ENCODE measurements around the gene CDK14.

The CDK14 gene

DNA sequence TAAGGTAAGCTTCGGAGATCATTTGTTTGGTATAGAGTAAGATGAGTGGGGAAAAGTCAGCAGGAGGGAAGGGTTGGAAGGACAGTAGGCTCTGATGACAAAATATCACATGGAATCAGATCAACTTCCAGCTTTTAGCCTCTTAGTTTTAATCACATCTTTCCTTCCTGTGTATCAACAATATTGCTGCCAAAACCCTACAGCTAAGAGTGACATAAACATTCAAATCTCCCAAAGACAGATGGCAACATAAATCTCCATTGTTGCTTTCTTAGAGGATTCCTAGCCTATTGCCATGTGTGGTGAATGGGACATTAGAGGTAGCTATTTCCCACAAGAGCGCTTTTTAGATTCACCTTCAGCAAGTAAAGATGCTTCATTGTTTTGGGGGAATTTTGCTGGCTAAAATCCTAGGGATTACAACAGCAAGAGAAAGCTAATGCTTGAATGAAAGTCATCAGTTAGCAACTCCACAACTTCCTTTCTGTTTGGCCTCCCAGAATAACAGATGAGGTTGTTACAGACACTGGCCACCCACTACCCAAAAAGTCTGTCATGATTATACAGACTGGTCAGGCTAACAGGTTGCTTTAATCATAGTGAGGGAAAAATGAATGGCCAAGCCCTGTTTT is 632.9 kb downstream of the CDK14 start:
- no peak for DNase-seq (ENCODE audit: low spot score)

DNA sequence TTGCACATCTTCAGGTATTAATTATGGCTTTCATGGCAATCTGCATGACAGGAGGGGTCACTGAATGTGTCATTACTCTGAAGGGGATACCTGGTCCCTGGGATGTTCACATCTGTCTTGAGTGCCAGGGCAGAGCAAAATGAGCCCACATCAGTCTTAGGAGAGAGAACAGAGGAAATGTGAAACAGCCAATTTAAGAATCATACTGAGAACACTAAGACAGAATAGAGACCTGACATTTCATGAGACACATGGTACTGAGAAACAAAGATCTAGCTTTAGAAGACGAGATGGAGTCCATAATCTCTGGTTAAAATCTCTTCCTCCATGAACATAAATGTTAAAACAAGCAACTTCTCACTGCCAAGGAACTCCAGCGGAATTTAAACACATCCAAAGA is 634.0 kb downstream of the CDK14 start:
- DNase-seq (ENCODE audit: low spot score): no peak

DNA sequence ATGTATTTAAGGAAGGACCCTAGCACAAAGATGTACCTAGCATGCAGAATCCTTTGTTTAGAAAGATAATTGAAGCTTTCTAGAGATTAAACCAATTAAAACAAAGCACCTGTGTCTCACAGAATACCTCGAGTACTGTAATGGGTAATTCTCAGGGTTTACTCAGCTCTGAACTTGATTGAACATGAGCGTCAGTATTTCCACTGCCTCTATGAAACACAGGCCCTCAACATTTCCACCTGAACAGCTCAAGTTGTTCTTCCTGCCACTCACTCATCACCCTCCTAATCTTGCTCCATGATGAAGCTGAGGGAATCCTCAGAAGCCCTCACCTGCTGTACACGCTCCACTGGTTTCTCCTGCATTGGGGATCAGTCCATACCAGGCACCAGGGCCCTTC is 634.4 kb downstream of the CDK14 start:
- no peak for DNase-seq (ENCODE audit: low spot score)

DNA sequence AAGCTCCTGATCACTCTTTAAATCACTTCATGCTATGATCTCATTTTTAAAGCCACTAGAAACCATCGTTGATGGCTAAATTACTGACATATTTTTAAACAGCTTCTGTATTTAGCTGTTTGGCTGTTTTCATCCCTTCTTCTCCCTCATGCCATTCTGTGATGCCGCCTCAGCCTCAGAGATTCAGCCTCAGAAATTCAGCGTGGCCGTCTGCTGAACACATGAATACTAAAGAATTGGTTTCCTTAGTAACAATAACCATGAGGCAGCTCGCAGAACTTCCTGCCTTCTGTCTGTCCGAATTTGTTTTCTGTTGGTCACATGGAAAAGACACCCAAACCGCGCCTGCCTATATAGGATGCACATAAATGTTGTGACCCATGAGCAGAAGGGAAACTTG is 637.1 kb downstream of the CDK14 start:
- DNase-seq (ENCODE audit: low spot score): no peak

DNA sequence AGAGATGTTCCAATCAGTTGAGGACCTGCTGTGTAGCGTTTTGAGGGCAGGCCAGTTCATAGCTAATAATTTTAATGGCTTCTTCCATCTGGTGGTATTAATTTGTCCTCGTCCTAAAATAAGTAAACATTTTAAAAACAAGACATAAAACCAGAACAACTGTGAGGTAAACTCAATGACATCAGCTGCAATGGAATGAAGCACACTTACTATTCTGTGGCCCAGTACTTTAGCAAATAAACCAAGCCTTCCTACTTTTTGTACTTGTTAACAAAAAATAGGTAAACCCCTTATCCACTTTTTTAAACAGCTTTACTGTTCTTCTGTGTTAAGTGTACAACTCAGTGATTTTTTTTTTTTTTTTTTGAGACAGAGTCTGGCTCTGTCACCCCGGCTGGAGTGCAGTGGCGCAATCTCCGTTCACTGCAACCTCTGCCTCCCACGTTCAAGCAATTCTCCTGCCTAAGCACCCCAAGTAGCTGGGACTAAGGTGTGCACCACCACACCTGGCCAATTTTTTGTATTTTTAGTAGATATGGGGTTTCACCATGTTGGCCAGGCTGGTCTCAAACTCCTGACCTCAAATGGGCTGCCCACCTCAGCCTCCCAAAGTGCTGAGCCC is 639.2 kb downstream of the CDK14 start:
- no peak for DNase-seq (ENCODE audit: low spot score)

DNA sequence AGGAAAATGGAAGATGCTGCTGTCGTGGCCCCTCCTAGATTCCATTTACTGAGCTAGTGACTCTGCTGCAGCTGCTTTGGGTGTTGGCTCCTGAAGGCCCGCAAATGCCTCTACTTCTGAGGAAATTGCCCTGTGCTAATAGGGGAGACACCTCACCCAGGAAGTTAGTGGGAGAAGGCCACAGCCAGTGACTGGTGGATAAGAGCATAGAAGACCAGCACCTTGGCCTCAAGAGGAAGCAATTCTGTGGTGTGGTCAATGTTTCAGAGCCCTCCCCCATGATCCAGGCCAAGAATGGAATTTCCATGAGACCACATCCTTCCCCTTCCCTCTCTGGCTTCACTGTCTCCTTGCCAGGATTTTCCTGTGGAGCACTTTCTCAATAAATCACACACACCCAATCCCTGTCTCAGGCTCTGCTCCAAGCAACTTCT is 643.1 kb downstream of the CDK14 start:
- no peak for DNase-seq (ENCODE audit: low spot score)

DNA sequence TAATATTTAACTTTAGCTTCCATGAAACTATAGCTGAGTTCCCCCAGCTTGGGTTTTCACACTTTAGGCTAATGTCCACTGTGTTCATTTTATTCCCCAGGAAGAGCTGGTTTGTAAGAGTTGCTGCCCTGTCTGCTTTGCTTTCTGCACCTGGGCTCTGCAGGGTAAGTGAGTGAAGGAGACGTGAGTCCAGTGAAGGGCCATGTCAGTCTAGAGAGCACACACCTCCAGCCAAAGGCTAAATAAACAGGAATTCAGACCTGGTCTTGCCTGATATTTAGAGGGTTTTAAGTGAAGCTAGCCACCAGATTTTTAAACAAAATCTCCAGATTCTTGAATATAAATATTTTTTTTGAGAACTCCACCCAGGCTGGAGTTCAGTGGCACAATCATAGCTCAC is 643.7 kb downstream of the CDK14 start:
- DNase-seq (ENCODE audit: low spot score): no peak

DNA sequence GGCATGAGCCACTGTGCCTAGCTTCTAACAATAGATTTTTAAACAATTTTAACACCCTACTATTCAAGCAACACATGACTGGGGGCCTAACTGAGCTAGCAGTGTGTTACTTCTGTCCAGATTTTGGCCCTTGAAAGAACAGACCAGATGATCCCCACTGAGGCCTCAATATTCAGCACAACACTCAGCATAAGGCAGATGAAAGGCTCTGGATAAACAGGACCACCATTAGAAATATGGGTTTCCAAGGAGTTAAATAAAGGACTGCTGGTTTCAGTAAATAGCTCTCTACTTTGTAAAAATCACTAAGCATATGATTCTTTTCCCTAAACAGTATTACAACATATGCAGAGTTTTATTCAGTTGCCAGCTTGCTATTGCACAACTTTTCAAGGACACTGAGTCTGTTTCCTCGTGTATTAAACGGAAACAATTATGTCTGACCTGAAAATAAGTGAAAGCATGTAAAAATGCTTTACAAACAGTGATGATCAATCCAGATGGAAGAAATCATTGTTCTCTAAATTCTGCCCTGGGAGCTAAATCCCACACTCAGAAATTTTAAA is 644.3 kb downstream of the CDK14 start:
- no peak for DNase-seq (ENCODE audit: low spot score)

DNA sequence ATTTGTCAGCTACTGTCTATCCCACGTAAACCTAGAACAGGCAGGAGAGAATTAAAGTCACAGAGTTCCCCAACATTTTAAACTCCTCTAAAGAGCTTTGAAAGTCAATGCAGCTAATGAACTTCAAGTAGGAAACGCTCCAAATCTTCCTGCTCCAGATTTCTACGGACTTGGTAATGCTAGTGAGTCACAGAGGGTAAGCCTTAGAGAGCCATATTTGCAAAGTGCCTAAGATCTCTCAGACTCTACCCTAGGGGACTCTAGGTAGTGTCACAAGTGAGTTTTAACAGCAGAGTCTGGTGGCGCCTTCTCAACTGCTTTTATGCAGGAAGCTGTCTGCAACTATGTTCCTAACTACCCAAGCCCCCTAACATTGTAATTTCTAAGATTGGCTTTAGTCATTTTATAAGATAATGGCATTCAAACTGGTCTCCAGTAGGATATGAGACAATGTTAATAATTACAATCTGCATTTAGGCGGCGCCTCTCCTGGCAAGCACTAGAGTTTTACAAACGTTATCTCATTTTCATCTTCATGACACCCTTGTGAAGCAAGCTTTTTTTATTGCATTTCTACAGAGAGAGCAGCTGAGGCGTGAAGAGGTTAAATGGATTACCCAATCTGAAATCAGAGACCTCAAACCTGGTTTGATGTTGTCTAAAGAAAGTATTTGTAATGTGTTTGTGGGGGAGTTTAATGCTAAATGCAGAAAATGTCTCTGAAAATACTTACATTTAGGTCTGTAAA is 646.1 kb downstream of the CDK14 start:
- DNase-seq (ENCODE audit: low spot score): no peak

DNA sequence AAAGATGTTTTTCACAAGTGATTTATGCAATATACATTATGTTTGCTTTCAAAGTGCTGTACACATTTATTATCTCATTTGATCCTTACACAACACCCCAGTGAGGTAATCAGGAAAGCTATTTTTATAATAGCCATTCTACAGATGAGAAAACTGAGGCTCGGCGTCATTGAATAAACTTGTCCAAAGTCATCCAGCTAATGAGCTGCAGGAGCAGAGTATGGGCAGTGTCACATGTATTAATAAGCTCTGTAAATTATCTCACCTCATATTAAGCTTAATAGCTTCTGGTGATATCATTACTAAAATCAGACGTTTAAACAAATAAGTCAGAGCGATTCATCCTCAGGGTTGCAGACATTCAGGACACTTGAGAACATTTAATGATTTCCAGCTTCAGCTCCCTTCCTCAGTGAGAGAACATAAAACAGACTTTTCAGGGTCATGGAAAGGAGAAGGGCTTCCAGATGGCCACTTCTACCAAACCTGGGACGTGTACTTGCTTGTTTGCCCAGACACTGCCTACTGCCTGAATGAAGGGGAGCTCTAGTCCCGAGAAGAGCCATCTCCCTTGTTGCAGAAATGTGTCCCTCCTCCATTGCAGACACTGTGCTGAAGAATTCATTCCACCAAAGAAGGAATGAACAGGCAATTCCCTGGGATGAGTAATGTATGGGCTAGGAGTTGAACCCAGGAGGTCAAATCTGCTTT is 647.6 kb downstream of the CDK14 start:
- DNase-seq (ENCODE audit: low spot score): no peak

DNA sequence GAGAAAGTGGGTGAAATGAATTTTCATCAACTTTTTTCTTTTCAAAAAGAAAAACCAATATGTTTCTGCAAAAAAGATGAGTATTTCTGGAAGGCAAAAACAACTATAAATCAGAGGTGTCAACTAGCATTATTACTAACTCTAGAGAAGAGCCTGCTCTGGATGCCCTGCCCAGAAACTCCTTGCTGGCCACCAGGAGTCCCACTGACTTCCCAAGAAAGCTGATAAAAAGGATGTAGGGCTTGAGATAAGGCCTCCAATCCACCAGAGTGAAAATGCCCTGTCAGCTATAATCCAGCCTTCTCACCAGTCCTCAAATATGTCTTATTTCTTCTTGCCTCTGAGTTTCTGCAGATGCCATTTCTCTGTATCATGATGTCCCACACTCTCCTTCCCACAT is 651.4 kb downstream of the CDK14 start:
- no peak for DNase-seq (ENCODE audit: low spot score)

DNA sequence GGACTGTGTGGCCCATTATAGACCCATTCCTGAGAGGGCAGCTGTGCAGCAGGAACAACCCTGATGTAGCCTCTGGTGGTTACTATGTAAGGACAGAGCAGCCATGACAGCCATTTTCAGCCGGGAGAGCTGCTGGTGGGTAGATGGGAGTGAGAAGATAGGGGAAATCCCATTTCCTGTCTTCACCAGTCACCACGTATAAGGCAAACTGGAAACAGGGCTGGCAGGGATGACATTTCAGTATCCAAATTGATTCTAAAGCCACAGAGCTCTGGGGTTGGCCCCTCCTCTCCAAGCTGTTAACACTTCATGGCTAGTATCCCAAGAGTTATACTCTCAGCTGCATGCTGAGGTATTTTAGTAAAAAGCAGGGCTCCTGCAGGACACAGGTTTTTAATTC is 652.9 kb downstream of the CDK14 start:
- no peak for DNase-seq (ENCODE audit: low spot score)

DNA sequence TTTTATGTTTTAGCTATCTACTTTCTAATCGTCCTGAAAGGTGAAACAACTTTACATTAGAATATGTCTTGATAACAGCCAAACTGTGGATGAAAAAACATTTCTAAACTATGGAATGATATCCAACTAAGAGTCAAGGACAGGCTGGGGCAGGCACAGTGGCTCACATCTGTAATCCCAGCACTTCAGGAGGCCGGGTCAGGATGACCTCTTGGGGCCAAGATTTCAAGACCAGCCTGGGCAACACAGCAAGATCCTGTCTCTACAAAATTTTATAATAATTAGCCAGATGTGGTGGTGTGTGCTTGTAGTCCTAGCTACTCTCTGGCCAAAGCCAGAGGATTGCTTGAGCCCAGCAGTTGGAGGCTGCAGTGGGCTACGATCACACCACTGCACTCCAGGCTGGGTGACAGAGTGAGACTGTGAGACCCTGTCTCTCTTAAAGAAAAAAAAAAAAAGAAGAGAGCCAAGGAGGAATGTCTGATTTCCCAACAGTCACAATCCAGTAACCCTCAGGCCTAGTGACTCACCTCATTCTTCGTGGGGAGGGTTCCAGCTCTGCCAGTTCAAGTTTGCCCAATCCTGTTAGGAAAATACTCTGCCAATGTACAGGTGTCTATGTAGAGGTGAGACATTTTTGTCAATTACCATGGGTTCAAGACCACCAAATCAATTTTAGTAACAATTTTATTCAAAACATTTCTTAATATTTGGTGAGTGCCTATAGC is 653.5 kb downstream of the CDK14 start:
- no peak for DNase-seq (ENCODE audit: low spot score)

DNA sequence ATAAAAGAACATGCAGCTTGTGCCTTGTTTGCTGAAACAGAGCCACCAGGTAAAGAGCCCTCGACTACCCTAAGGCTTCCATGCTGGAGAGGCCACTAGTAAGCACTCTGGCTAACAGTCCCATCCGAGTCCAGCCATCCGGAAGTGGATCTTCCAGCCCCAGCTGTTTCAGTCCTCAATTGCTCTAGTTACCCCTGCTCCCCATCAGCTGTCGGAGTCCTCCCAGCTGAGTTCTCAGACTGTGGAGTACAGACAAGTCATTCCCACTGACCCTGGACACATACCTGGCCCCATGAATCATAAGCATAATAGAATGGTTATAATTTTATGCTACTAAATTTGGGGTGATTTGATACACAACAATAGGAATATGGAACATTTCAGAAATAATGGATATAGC is 654.6 kb downstream of the CDK14 start:
- DNase-seq (ENCODE audit: low spot score): no peak

DNA sequence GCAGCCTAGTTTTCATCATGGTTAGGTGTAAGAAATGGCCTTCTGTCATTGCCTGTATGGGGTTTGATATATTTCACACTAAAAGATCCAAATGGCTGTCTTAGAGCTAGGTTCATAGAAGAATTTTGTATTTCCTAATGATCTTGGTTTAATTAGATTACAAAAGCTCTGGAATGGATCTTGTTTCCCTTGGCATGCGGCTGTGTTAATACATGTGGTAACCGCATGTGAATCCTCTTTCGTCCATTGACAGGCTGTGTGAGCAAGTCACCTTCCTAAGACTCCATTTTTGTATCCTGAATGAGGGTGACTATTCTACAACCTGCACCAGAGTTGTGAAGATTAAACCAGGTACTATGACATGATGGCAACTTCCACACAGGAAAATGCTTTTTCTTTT is 655.8 kb downstream of the CDK14 start:
- no peak for DNase-seq (ENCODE audit: low spot score)
